ENCODE results near the gene POLR3G.

- TF ChIP-seq CTCF (IDR thresholded peaks at IDR 0.05) (no peak), POLR2A (IDR thresholded peaks at IDR 0.05) (no peak)
Measured at GRCh38 chr5:90562341-90562740, 87.7 kb downstream of the POLR3G start.

Data from right lobe of liver (tissue), 4 donors.